ENCODE measurements around the gene P2RY6.

Gene P2RY6

GRCh38 chr11:73259406-73260126, 12.6 kb upstream of the P2RY6 start:
- POLR2A ChIA-PET = no interaction called here
- TF ChIP-seq, protein P1, sequence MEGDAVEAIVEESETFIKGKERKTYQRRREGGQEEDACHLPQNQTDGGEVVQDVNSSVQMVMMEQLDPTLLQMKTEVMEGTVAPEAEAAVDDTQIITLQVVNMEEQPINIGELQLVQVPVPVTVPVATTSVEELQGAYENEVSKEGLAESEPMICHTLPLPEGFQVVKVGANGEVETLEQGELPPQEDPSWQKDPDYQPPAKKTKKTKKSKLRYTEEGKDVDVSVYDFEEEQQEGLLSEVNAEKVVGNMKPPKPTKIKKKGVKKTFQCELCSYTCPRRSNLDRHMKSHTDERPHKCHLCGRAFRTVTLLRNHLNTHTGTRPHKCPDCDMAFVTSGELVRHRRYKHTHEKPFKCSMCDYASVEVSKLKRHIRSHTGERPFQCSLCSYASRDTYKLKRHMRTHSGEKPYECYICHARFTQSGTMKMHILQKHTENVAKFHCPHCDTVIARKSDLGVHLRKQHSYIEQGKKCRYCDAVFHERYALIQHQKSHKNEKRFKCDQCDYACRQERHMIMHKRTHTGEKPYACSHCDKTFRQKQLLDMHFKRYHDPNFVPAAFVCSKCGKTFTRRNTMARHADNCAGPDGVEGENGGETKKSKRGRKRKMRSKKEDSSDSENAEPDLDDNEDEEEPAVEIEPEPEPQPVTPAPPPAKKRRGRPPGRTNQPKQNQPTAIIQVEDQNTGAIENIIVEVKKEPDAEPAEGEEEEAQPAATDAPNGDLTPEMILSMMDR (IDR thresholded peaks at IDR 0.05; ENCODE audit: control extremely low read depth, extremely low read depth, low read depth, missing control alignments) = no peak
- no peak for DNase-seq (ENCODE audit: extremely low spot score)
- CTCF ChIA-PET = interaction anchor here (1.1 to 3.0 kb wide), 2 partner anchors 8 to 24 kb away, joined by 3 to 10 read pairs; no protein-coding TSS in a partner anchor

- TF ChIP-seq, protein P1 (IDR thresholded peaks at IDR 0.05; ENCODE audit: control extremely low read depth, extremely low read depth, low read depth, missing control alignments) = no peak
- ChIA-PET POLR2A (no interaction called here), CTCF (interaction anchor here (1.9 to 3.0 kb wide), 2 partner anchors 7 to 10 kb away, joined by 7 to 10 read pairs; no protein-coding TSS in a partner anchor)
- DNase-seq (ENCODE audit: extremely low spot score) = no peak
Observed at GRCh38 chr11:73260127-73260457, 12.0 kb upstream of the P2RY6 start.

DNA sequence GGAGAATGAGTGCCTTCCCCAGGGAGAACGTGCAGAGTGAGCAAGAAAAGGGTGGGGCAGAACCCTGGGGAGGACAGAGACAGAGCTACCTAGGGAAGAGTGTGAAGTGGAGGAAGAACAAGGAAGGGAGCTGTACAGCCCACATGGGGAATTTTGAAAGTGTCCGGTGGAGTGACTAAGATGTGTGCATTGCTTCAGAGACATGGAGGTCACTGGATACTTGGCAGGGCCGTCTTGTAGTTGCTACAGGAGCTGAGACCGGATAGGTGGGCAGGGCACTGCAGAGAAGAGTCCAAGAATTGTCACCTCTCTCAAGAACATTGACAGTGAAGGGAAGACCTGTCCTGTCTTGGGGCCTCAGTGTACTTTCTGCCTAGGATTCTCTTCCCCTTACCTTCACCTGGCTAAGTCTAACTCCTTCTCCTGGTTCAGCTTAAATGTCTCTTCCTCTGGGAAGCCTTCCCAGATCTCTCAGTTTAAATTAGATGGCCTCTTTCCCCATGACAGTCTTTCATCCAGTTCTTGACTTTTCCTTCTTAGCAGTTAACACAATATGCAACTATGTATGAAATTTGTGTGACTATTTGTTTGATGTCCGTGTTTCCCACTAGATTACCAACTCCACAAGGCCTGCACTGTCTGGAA, 9.2 kb upstream of the P2RY6 start:
- CTCF ChIA-PET = interaction anchor here (1.1 to 3.7 kb wide), 6 partner anchors 10 to 32 kb away, joined by 3 to 13 read pairs (median 4); no protein-coding TSS in a partner anchor
- POLR2A ChIA-PET = no interaction called here

GRCh38 chr11:73263640-73264039, 8.5 kb upstream of the P2RY6 start:
- POLR2A ChIA-PET = no interaction called here
- TF ChIP-seq, protein P1 (IDR thresholded peaks at IDR 0.05; ENCODE audit: control extremely low read depth, extremely low read depth, low read depth, missing control alignments) = no peak
- DNase-seq (ENCODE audit: extremely low spot score) = no peak
- CTCF ChIA-PET = interaction anchor here (3.3 to 3.7 kb wide), 2 partner anchors 26 to 27 kb away, joined by 10 to 13 read pairs; no protein-coding TSS in a partner anchor

More for the DNA sequence above, 9.2 kb upstream of the P2RY6 start:
- no peak for DNase-seq (ENCODE audit: extremely low spot score)
- TF ChIP-seq, protein P1 (IDR thresholded peaks at IDR 0.05; ENCODE audit: control extremely low read depth, extremely low read depth, low read depth, missing control alignments) = no peak

DNA sequence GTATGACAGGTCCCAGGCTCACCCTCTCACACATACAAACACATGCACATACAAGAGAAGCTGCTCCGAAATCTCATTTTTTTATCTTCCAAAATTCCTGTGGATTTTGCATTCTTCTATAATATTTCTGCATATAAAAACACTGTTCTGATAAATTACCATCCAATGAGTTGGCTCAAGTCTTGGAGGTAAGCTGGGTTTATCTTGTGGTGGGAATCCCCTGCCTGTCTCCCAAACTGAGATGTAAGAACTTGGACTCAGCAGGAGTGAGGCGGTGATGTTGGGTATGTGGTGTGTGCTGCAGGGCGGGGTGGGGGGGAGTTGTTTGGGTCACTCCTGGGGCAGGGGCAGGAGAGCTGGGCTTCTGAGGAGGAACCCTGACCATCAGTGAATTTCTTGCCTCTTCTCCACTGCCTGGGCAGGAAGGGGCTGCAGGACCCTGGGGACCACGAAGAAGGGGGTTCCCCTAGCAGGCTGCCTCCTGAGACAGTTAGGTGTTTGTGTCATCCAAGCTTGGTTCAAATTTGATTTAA, 6.8 kb upstream of the P2RY6 start:
- CTCF ChIA-PET = interaction anchor here (1.4 to 3.9 kb wide), 6 partner anchors 23 to 85 kb away, joined by 4 to 19 read pairs (median 6); no protein-coding TSS in a partner anchor
- TF ChIP-seq, protein P1 (IDR thresholded peaks at IDR 0.05; ENCODE audit: control extremely low read depth, extremely low read depth, low read depth, missing control alignments) = no peak
- POLR2A ChIA-PET = no interaction called here
- DNase-seq (ENCODE audit: extremely low spot score) = no peak

DNA sequence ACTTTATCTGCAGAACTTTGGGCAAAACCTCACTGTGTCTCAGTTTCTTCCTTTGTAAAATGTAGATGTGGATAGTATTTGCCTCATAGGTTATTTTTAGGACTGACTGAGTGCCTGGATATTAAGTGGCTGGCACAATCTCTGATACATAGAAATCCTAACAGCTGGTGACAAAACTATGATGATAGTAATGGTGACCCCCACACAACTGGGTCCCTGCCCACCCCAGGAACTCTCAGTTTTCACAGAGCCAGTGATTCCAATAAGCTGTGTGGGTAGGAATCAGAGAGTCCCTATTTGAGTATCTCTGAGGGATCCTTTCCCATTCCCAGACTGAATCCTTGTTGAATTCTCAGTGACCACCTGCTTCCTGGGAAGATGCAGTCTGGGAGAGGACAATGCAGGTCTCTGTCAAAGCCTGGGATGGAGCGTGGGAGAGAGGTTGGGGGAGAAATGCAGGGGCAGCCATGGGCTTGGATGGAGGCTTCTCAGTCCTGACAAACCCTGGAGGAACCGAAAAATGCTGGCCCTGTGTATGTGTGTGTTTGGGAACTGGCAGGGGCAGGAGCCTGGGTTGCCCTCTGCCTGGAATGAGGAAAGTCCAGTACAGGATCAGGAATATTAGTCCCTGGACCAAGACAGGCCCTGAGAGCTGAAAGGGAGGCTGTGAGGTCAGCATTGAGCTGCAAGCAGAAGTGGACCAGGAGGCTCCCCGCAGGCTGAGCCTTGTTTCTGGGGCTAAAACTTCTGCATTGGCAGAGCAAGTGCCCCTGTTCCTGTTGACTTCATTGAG, 6.1 kb upstream of the P2RY6 start:
- DNase-seq (ENCODE audit: extremely low spot score) = no peak
- TF ChIP-seq, protein P1 (IDR thresholded peaks at IDR 0.05; ENCODE audit: control extremely low read depth, extremely low read depth, low read depth, missing control alignments) = no peak
- ChIA-PET POLR2A (no interaction called here), CTCF (interaction anchor here (1.4 to 3.9 kb wide), 7 partner anchors 7 to 84 kb away, joined by 4 to 19 read pairs (median 6); no protein-coding TSS in a partner anchor)
